ENCODE measurements around the gene SYMPK. TPM values are rescaled to one million over a fixed set of nuclear protein-coding genes. Genes with fewer than 3 reads are reported as not detected.

Gene SYMPK
- total RNA-seq, 2 experiments from 2014 or later, result 63.3 to 65.0 TPM

DNA sequence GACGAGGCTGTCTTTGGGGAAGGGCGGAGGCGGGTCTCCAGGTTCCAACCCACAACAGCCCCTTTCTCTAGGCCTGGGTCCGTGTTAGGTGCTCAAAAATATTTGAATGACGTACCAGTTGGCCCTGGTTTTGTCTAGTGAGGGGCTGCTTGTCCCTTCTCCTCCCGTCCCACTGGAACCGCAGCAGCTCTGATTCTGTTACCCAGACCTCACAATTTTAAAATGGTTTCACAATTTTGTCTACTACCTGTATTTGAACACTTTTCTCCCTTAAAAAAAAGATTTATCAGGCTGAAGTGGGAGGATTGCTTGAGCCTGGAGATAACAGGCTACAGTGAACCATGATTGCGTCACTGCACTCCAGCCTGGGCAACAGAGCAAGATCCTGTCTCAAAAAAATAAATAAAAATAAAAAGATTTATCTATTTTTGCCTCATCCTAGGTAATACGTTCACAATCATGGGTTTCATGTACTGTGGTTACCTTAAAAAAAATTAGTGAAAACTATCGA, 24.3 kb upstream of the SYMPK start:
- Histone ChIP-seq H3K4me1 (ENCODE audit: insufficient read depth, low read length) (peaks cover 45% of the 10 kb centered on the region), H3K9me3 (ENCODE audit: control insufficient read depth in 1 of 2, insufficient read depth in 1 of 2, low read length in 2 of 2) (no peaks in the 10 kb centered on the region), H3K27ac (ENCODE audit: low read depth in 1 of 2, low read length in 2 of 2) (peak overlapping the region; percentile 82 to 87), H3K27me3 (ENCODE audit: control insufficient read depth in 1 of 2, insufficient read depth in 2 of 2, low read length in 2 of 2) (no peaks in the 10 kb centered on the region), H3K4me3 (ENCODE audit: low read length) (peak overlapping the region; percentile 78), H3K36me3 (ENCODE audit: insufficient read depth, low read length) (peaks cover 5% of the 10 kb centered on the region)
- intact Hi-C loops (cut with DNase I, micrococcal nuclease), result loop anchor here (2.0 to 5.0 kb wide), 4 partner anchors 110 to 1595 kb away; partner anchors contain the start of genes CCDC61 (in 1 of the 2), FBXO46 (in 1 of the 2), KPTN (in 1 of the 2) and MEIOSIN (in 1 of the 2)
- no peaks in the 10 kb centered on the region for H3K9me3 Mint-ChIP-seq
- peak overlapping the region; percentile 98 for H3K4me3 Mint-ChIP-seq
- ChIA-PET POLR2A (interaction anchor here (1.2 to 2.8 kb wide), 4 partner anchors 15 to 118 kb away, joined by 5 to 44 read pairs (median 29); partner anchors contain the start of genes CCDC61, FOXA3, MYPOP and SIX5), CTCF (interaction anchor here (1.3 to 2.9 kb wide), 2 partner anchors 24 kb away, joined by 3 to 12 read pairs; partner anchors contain the start of genes FOXA3 and SYMPK)
- DNase-seq (no peak), ATAC-seq (ENCODE audit: poor library complexity) (no peak)
- peaks cover 28% of the 10 kb centered on the region for H3K4me1 Mint-ChIP-seq (ENCODE audit: low read depth)
- TF ChIP-seq, protein P1, sequence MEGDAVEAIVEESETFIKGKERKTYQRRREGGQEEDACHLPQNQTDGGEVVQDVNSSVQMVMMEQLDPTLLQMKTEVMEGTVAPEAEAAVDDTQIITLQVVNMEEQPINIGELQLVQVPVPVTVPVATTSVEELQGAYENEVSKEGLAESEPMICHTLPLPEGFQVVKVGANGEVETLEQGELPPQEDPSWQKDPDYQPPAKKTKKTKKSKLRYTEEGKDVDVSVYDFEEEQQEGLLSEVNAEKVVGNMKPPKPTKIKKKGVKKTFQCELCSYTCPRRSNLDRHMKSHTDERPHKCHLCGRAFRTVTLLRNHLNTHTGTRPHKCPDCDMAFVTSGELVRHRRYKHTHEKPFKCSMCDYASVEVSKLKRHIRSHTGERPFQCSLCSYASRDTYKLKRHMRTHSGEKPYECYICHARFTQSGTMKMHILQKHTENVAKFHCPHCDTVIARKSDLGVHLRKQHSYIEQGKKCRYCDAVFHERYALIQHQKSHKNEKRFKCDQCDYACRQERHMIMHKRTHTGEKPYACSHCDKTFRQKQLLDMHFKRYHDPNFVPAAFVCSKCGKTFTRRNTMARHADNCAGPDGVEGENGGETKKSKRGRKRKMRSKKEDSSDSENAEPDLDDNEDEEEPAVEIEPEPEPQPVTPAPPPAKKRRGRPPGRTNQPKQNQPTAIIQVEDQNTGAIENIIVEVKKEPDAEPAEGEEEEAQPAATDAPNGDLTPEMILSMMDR (IDR thresholded peaks at IDR 0.05), result no peak
- peaks cover 24% of the 10 kb centered on the region for H3K36me3 Mint-ChIP-seq (ENCODE audit: low read depth)
- H3K27me3 Mint-ChIP-seq, result no peaks in the 10 kb centered on the region
- H3K27ac Mint-ChIP-seq, result peak overlapping the region; percentile 99

DNA sequence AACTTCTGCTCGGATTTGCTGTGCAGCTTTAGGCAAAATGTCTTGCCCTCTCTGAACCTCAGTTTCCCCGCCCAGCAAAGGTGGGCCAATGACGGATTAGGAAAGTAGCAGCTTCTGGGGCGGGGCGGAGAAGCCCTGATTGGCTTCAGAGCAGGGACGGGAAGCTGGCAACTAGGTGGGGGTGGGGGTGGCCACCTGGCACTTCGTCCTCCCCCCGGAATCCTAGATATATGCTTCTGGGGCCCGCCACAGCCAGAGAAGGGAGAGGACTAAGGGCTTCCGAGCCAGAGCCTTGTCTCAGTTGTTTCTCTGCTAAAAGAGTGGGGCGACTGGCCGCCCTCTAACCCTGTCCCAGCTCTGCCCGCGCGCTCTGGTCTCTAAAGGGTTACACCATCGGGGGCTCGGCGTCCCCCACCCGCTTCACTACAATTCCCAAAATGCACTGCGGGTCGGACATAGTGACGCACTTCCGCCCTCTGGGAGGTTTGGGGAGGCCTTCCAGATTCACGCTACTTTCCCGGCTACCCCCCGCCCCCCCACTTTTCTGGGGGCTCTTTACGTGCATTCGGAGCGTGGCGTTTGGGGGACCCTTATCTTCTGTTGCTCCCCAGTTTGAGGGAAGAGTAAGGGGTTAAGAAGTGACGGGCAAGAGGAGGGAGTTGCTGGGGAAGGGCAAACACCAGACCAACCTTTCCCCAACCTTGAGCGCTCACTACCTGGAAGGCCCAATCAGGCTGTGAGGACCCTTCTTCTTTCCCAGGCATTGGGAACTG, 23.7 kb upstream of the SYMPK start:
- H3K27me3 Mint-ChIP-seq, result no peaks in the 10 kb centered on the region
- Histone ChIP-seq H3K4me1 (ENCODE audit: insufficient read depth, low read length) (peaks cover 46% of the 10 kb centered on the region), H3K27me3 (ENCODE audit: control insufficient read depth in 1 of 2, insufficient read depth in 2 of 2, low read length in 2 of 2) (no peaks in the 10 kb centered on the region), H3K36me3 (ENCODE audit: insufficient read depth, low read length) (peaks cover 5% of the 10 kb centered on the region), H3K27ac (ENCODE audit: low read depth in 1 of 2, low read length in 2 of 2) (peak overlapping the region; percentile 82 to 87), H3K4me3 (ENCODE audit: low read length) (peak overlapping the region; percentile 78), H3K9me3 (ENCODE audit: control insufficient read depth in 1 of 2, insufficient read depth in 1 of 2, low read length in 2 of 2) (no peaks in the 10 kb centered on the region)
- H3K4me3 Mint-ChIP-seq, result peak overlapping the region; percentile 98
- H3K4me1 Mint-ChIP-seq (ENCODE audit: low read depth), result peaks cover 31% of the 10 kb centered on the region
- H3K36me3 Mint-ChIP-seq (ENCODE audit: low read depth), result peaks cover 24% of the 10 kb centered on the region
- DNase-seq (peak; percentile 80 to 95 (median 85)), ATAC-seq (ENCODE audit: poor library complexity) (peak; percentile 68)
- H3K27ac Mint-ChIP-seq, result peak overlapping the region; percentile 99
- ChIA-PET POLR2A (interaction anchor here (1.0 to 2.8 kb wide), 6 partner anchors 16 to 170 kb away, joined by 4 to 44 read pairs (median 13); partner anchors contain the start of genes CCDC61, FBXO46, FOXA3 and MYPOP), CTCF (interaction anchor here (0.6 to 2.9 kb wide), 5 partner anchors 16 to 1463 kb away, joined by 3 to 12 read pairs (median 4); partner anchors contain the start of genes DHX34, FOXA3, MYPOP and SYMPK)
- TF ChIP-seq, protein P1 (IDR thresholded peaks at IDR 0.05), result no peak
- intact Hi-C loops (cut with DNase I, micrococcal nuclease), result loop anchor here (1.0 to 5.0 kb wide), 8 partner anchors 16 to 1596 kb away; partner anchors contain the start of genes CCDC61 (in 2 of the 2), MYPOP (in 2 of the 2), SYMPK (in 2 of the 2) and FBXO46 (in 1 of the 2)
- no peaks in the 10 kb centered on the region for H3K9me3 Mint-ChIP-seq
